Measurements from ENCODE around the gene ADAMTS17.

ADAMTS17 gene

GRCh38 chr15:100263721-100264455 lies 77.9 kb downstream of the ADAMTS17 start:
- no peak overlapping the region for H3K4me3 ChIP-seq (ENCODE audit: insufficient read length, low read depth)
- no peaks in the 10 kb centered on the region for H3K36me3 ChIP-seq (ENCODE audit: insufficient read depth, insufficient read length, low read length)
- no peak overlapping the region for H3K9ac ChIP-seq (ENCODE audit: insufficient read length, low read depth)
- DNase-seq (ENCODE audit: low read depth, low spot score) = no peak
- no peaks in the 10 kb centered on the region for H3K4me1 ChIP-seq (ENCODE audit: insufficient read depth, insufficient read length)
- H3K27me3 ChIP-seq (ENCODE audit: insufficient read depth, insufficient read length) = no peaks in the 10 kb centered on the region
- TF ChIP-seq SUZ12 (IDR thresholded peaks at IDR 0.05; ENCODE audit: extremely low read depth, insufficient read depth, insufficient read length) = no peak
- no peak for TF ChIP-seq YY1 (IDR thresholded peaks at IDR 0.05; ENCODE audit: insufficient read depth, insufficient read length)
- no peak for TF ChIP-seq ZNF274 (IDR thresholded peaks at IDR 0.05; ENCODE audit: low read depth, low read length)
- H3K9me3 ChIP-seq (ENCODE audit: insufficient read depth, low read length) = no peaks in the 10 kb centered on the region

GRCh38 chr15:100263031-100263430 lies 78.7 kb downstream of the ADAMTS17 start:
- TF ChIP-seq SUZ12 (IDR thresholded peaks at IDR 0.05; ENCODE audit: extremely low read depth, insufficient read depth, insufficient read length) = no peak
- TF ChIP-seq ZNF274 (IDR thresholded peaks at IDR 0.05; ENCODE audit: low read depth, low read length) = no peak
- TF ChIP-seq YY1 (IDR thresholded peaks at IDR 0.05; ENCODE audit: insufficient read depth, insufficient read length) = no peak
- DNase-seq (ENCODE audit: low read depth, low spot score) = no peak
- H3K4me3 ChIP-seq (ENCODE audit: insufficient read length, low read depth) = no peak overlapping the region
- no peaks in the 10 kb centered on the region for H3K27me3 ChIP-seq (ENCODE audit: insufficient read depth, insufficient read length)
- no peaks in the 10 kb centered on the region for H3K36me3 ChIP-seq (ENCODE audit: insufficient read depth, insufficient read length, low read length)
- H3K9ac ChIP-seq (ENCODE audit: insufficient read length, low read depth) = no peak overlapping the region
- H3K9me3 ChIP-seq (ENCODE audit: insufficient read depth, low read length) = no peaks in the 10 kb centered on the region
- H3K4me1 ChIP-seq (ENCODE audit: insufficient read depth, insufficient read length) = no peaks in the 10 kb centered on the region

- Histone ChIP-seq H3K4me3 (ENCODE audit: insufficient read length, low read depth) (no peak overlapping the region), H3K9me3 (ENCODE audit: insufficient read depth, low read length) (no peaks in the 10 kb centered on the region), H3K27me3 (ENCODE audit: insufficient read depth, insufficient read length) (no peaks in the 10 kb centered on the region), H3K36me3 (ENCODE audit: insufficient read depth, insufficient read length, low read length) (no peaks in the 10 kb centered on the region), H3K4me1 (ENCODE audit: insufficient read depth, insufficient read length) (no peaks in the 10 kb centered on the region), H3K9ac (ENCODE audit: insufficient read length, low read depth) (no peak overlapping the region)
- DNase-seq (ENCODE audit: low read depth, low spot score) = no peak
- no peak for TF ChIP-seq SUZ12 (IDR thresholded peaks at IDR 0.05; ENCODE audit: extremely low read depth, insufficient read depth, insufficient read length)
- TF ChIP-seq ZNF274 (IDR thresholded peaks at IDR 0.05; ENCODE audit: low read depth, low read length) = no peak
- no peak for TF ChIP-seq YY1 (IDR thresholded peaks at IDR 0.05; ENCODE audit: insufficient read depth, insufficient read length)
These were observed 80.2 kb downstream of the ADAMTS17 start for GRCh38 chr15:100261302-100262240.

- no peak for DNase-seq (ENCODE audit: low read depth, low spot score)
- no peak overlapping the region for H3K4me3 ChIP-seq (ENCODE audit: insufficient read length, low read depth)
- H3K36me3 ChIP-seq (ENCODE audit: insufficient read depth, insufficient read length, low read length) = no peaks in the 10 kb centered on the region
- no peaks in the 10 kb centered on the region for H3K27me3 ChIP-seq (ENCODE audit: insufficient read depth, insufficient read length)
- H3K9ac ChIP-seq (ENCODE audit: insufficient read length, low read depth) = no peak overlapping the region
- no peaks in the 10 kb centered on the region for H3K9me3 ChIP-seq (ENCODE audit: insufficient read depth, low read length)
- TF ChIP-seq ZNF274 (IDR thresholded peaks at IDR 0.05; ENCODE audit: low read depth, low read length) (no peak), YY1 (IDR thresholded peaks at IDR 0.05; ENCODE audit: insufficient read depth, insufficient read length) (no peak), SUZ12 (IDR thresholded peaks at IDR 0.05; ENCODE audit: extremely low read depth, insufficient read depth, insufficient read length) (no peak)
- no peaks in the 10 kb centered on the region for H3K4me1 ChIP-seq (ENCODE audit: insufficient read depth, insufficient read length)
These were observed 82.5 kb downstream of the ADAMTS17 start for GRCh38 chr15:100259266-100259665.

GRCh38 chr15:100256970-100257650 lies 84.7 kb downstream of the ADAMTS17 start:
- H3K4me3 ChIP-seq (ENCODE audit: insufficient read length, low read depth) = no peak overlapping the region
- no peak for DNase-seq (ENCODE audit: low read depth, low spot score)
- H3K9ac ChIP-seq (ENCODE audit: insufficient read length, low read depth) = no peak overlapping the region
- H3K27me3 ChIP-seq (ENCODE audit: insufficient read depth, insufficient read length) = no peaks in the 10 kb centered on the region
- TF ChIP-seq YY1 (IDR thresholded peaks at IDR 0.05; ENCODE audit: insufficient read depth, insufficient read length) (no peak), SUZ12 (IDR thresholded peaks at IDR 0.05; ENCODE audit: extremely low read depth, insufficient read depth, insufficient read length) (no peak), ZNF274 (IDR thresholded peaks at IDR 0.05; ENCODE audit: low read depth, low read length) (no peak)
- H3K36me3 ChIP-seq (ENCODE audit: insufficient read depth, insufficient read length, low read length) = no peaks in the 10 kb centered on the region
- no peaks in the 10 kb centered on the region for H3K4me1 ChIP-seq (ENCODE audit: insufficient read depth, insufficient read length)
- no peaks in the 10 kb centered on the region for H3K9me3 ChIP-seq (ENCODE audit: insufficient read depth, low read length)

GRCh38 chr15:100256101-100256969 lies 85.4 kb downstream of the ADAMTS17 start:
- H3K9ac ChIP-seq (ENCODE audit: insufficient read length, low read depth) = no peak overlapping the region
- no peaks in the 10 kb centered on the region for H3K36me3 ChIP-seq (ENCODE audit: insufficient read depth, insufficient read length, low read length)
- no peaks in the 10 kb centered on the region for H3K9me3 ChIP-seq (ENCODE audit: insufficient read depth, low read length)
- no peaks in the 10 kb centered on the region for H3K27me3 ChIP-seq (ENCODE audit: insufficient read depth, insufficient read length)
- no peak overlapping the region for H3K4me3 ChIP-seq (ENCODE audit: insufficient read length, low read depth)
- DNase-seq (ENCODE audit: low read depth, low spot score) = no peak
- no peaks in the 10 kb centered on the region for H3K4me1 ChIP-seq (ENCODE audit: insufficient read depth, insufficient read length)
- TF ChIP-seq YY1 (IDR thresholded peaks at IDR 0.05; ENCODE audit: insufficient read depth, insufficient read length) = no peak
- no peak for TF ChIP-seq SUZ12 (IDR thresholded peaks at IDR 0.05; ENCODE audit: extremely low read depth, insufficient read depth, insufficient read length)
- TF ChIP-seq ZNF274 (IDR thresholded peaks at IDR 0.05; ENCODE audit: low read depth, low read length) = no peak
